Central memory CD8-positive, alpha-beta T cell (primary cell): ENCODE measurements around the gene RAD51B.
"Not testable (repeated sequence)": the region's sequence is repeated elsewhere in the genome, so short reads cannot be mapped to it uniquely, and the experiment has no call there.

ENCODE experiments used
- ATAC-seq: fragments of 150-1000 bp; cut with Tn5 transposase; replicated peaks from 2 replicates; pipeline ENCODE4 v1.10.0; 2022; ENCODE audit warnings: mild to moderate bottlenecking, moderate FRiP score, moderate number of reproducible peaks; ENCODE audit not compliant: poor library complexity, severe bottlenecking; ENCODE audit errors: extremely low read depth
- DNase-seq, 2 donors: peaks; one replicate each; pipeline ENCODE4 v3.0.0; 2021; ENCODE audit warnings: low spot score in 2 of 2
- H3K27ac Mint-ChIP-seq: one replicate; pipeline ENCODE4 v1.8.0; 2022; ENCODE audit warnings: low read depth, mild to moderate bottlenecking, moderate library complexity, mixed read lengths
- H3K27me3 Mint-ChIP-seq: one replicate; pipeline ENCODE4 v1.8.0; 2022; ENCODE audit warnings: mixed read lengths
- H3K36me3 Mint-ChIP-seq: one replicate; pipeline ENCODE4 v1.8.0; 2022; ENCODE audit warnings: mild to moderate bottlenecking, moderate library complexity, mixed read lengths; ENCODE audit not compliant: insufficient read depth
- H3K4me1 Mint-ChIP-seq: one replicate; pipeline ENCODE4 v1.8.0; 2022; ENCODE audit warnings: mixed read lengths
- H3K4me3 Mint-ChIP-seq: one replicate; pipeline ENCODE4 v1.8.0; 2022; ENCODE audit warnings: mild to moderate bottlenecking, moderate library complexity, mixed read lengths
- H3K9me3 Mint-ChIP-seq: one replicate; pipeline ENCODE4 v1.8.0; 2022; ENCODE audit warnings: mixed read lengths

The RAD51B gene

GRCh38 chr14:67815573-67816225, 3.9 kb upstream of the RAD51B start:
- peak overlapping the region; percentile 92 for H3K27ac Mint-ChIP-seq
- peaks cover 33% of the 10 kb centered on the region for H3K4me1 Mint-ChIP-seq
- DNase-seq = no peak

GRCh38 chr14:67816326-67817002, 3.1 kb upstream of the RAD51B start, which contains the start of gene ZFYVE26:
TSS of gene ZFYVE26 (minus strand) at chr14:67816590. CDS start at chr14:67815963, 627 bp downstream.
- Mint-ChIP-seq H3K27ac (peak within 1 kb of the TSS; percentile 92), H3K36me3 (peaks cover 26% of the 10 kb centered on the region), H3K27me3 (no peaks in the 10 kb centered on the region), H3K4me1 (peaks cover 36% of the 10 kb centered on the region), H3K9me3 (no peaks in the 10 kb centered on the region), H3K4me3 (peak within 1 kb of the TSS; percentile 98)
- DNase-seq (peak; percentile 66 to 78), ATAC-seq (peak; percentile 94)

More at GRCh38 chr14:67815573-67816225, 3.9 kb upstream of the RAD51B start:
- H3K9me3 Mint-ChIP-seq = no peaks in the 10 kb centered on the region
- H3K4me3 Mint-ChIP-seq = peak overlapping the region; percentile 98
- ATAC-seq = peak; percentile 11
- H3K36me3 Mint-ChIP-seq = peaks cover 26% of the 10 kb centered on the region
- no peaks in the 10 kb centered on the region for H3K27me3 Mint-ChIP-seq

GRCh38 chr14:67817750-67818438, 1.7 kb upstream of the RAD51B start:
- Mint-ChIP-seq H3K4me3 (peak overlapping the region; percentile 98), H3K36me3 (peaks cover 20% of the 10 kb centered on the region)

GRCh38 chr14:67818476-67818875, 1.1 kb upstream of the RAD51B start:
- peaks cover 17% of the 10 kb centered on the region for H3K36me3 Mint-ChIP-seq
- not testable (repeated sequence) for H3K27me3 Mint-ChIP-seq, H3K9me3 Mint-ChIP-seq, ATAC-seq, DNase-seq, H3K27ac Mint-ChIP-seq
- H3K4me3 Mint-ChIP-seq = peak overlapping the region; percentile 98
- H3K4me1 Mint-ChIP-seq = peaks cover 36% of the 10 kb centered on the region

More at GRCh38 chr14:67817750-67818438, 1.7 kb upstream of the RAD51B start:
- no peak overlapping the region for H3K27ac Mint-ChIP-seq
- H3K4me1 Mint-ChIP-seq = peaks cover 36% of the 10 kb centered on the region
- DNase-seq (no peak), ATAC-seq (no peak)
- H3K27me3 Mint-ChIP-seq = no peaks in the 10 kb centered on the region
- H3K9me3 Mint-ChIP-seq = no peaks in the 10 kb centered on the region

GRCh38 chr14:67820428-67820971, 921 bp downstream of the RAD51B start:
- ATAC-seq (no peak), DNase-seq (no peak)
- Mint-ChIP-seq H3K36me3 (peaks cover 12% of the 10 kb centered on the region), H3K9me3 (no peaks in the 10 kb centered on the region), H3K4me1 (peaks cover 24% of the 10 kb centered on the region), H3K4me3 (peak overlapping the region; percentile 98), H3K27me3 (no peaks in the 10 kb centered on the region), H3K27ac (peak overlapping the region; percentile 90)

- H3K4me1 Mint-ChIP-seq = peaks cover 18% of the 10 kb centered on the region
- ATAC-seq = no peak
- H3K27me3 Mint-ChIP-seq = no peaks in the 10 kb centered on the region
- no peaks in the 10 kb centered on the region for H3K9me3 Mint-ChIP-seq
- H3K27ac Mint-ChIP-seq = no peak overlapping the region
- DNase-seq = no peak
- peaks cover 13% of the 10 kb centered on the region for H3K36me3 Mint-ChIP-seq
- peak overlapping the region; percentile 98 for H3K4me3 Mint-ChIP-seq
These were observed 1.5 kb downstream of the RAD51B start for GRCh38 chr14:67821121-67821520.

GRCh38 chr14:67831113-67831512, 11.5 kb downstream of the RAD51B start:
- H3K4me3 Mint-ChIP-seq = no peak overlapping the region
- no peaks in the 10 kb centered on the region for H3K27me3 Mint-ChIP-seq
- no peaks in the 10 kb centered on the region for H3K4me1 Mint-ChIP-seq
- H3K9me3 Mint-ChIP-seq = no peaks in the 10 kb centered on the region
- DNase-seq (no peak), ATAC-seq (no peak)
- H3K27ac Mint-ChIP-seq = no peak overlapping the region
- H3K36me3 Mint-ChIP-seq = peaks cover 10% of the 10 kb centered on the region

GRCh38 chr14:67833403-67833802, 13.8 kb downstream of the RAD51B start:
- no peak overlapping the region for H3K27ac Mint-ChIP-seq
- ATAC-seq (no peak), DNase-seq (no peak)
- H3K27me3 Mint-ChIP-seq = no peaks in the 10 kb centered on the region
- no peak overlapping the region for H3K4me3 Mint-ChIP-seq
- H3K36me3 Mint-ChIP-seq = peaks cover 15% of the 10 kb centered on the region
- no peaks in the 10 kb centered on the region for H3K9me3 Mint-ChIP-seq
- peaks cover 12% of the 10 kb centered on the region for H3K4me1 Mint-ChIP-seq

GRCh38 chr14:67835596-67835995, 16.0 kb downstream of the RAD51B start:
- Mint-ChIP-seq H3K36me3 (peaks cover 12% of the 10 kb centered on the region), H3K27ac (no peak overlapping the region), H3K27me3 (no peaks in the 10 kb centered on the region), H3K4me3 (no peak overlapping the region), H3K9me3 (no peaks in the 10 kb centered on the region), H3K4me1 (peaks cover 12% of the 10 kb centered on the region)
- ATAC-seq (no peak), DNase-seq (no peak)

- Mint-ChIP-seq H3K27ac (no peak overlapping the region), H3K4me3 (peak overlapping the region; percentile 26), H3K9me3 (no peaks in the 10 kb centered on the region), H3K27me3 (no peaks in the 10 kb centered on the region), H3K4me1 (peaks cover 23% of the 10 kb centered on the region), H3K36me3 (peaks cover 12% of the 10 kb centered on the region)
- DNase-seq (peak in 1 of 2 donors; percentile 60), ATAC-seq (no peak)
These were observed 17.5 kb downstream of the RAD51B start for GRCh38 chr14:67837011-67837624.

- Mint-ChIP-seq H3K27me3 (no peaks in the 10 kb centered on the region), H3K27ac (no peak overlapping the region), H3K9me3 (no peaks in the 10 kb centered on the region), H3K4me1 (peaks cover 45% of the 10 kb centered on the region), H3K4me3 (no peak overlapping the region), H3K36me3 (peaks cover 4% of the 10 kb centered on the region)
- ATAC-seq (no peak), DNase-seq (no peak)
These were observed 26.5 kb downstream of the RAD51B start for GRCh38 chr14:67846029-67846610.
